Activated naive CD8-positive, alpha-beta T cell treated with anti-CD3 and anti-CD28 coated beads for 36 hours (primary cell): ENCODE results near the gene RMND5B. TPM values are rescaled to one million over a fixed set of nuclear protein-coding genes. Genes with fewer than 3 reads are reported as not detected.

Experiments
- DNase-seq: peaks from one replicate; pipeline ENCODE4 v3.0.0; 2021
- H3K27ac Mint-ChIP-seq: one replicate; pipeline ENCODE4 v1.8.0; 2022; ENCODE audit warnings: mild to moderate bottlenecking, moderate library complexity, mixed read lengths
- H3K27me3 Mint-ChIP-seq: one replicate; pipeline ENCODE4 v1.8.0; 2022; ENCODE audit warnings: mild to moderate bottlenecking, mixed read lengths
- H3K36me3 Mint-ChIP-seq: one replicate; pipeline ENCODE4 v1.8.0; 2021; ENCODE audit warnings: mild to moderate bottlenecking, mixed read lengths
- H3K4me1 Mint-ChIP-seq: one replicate; pipeline ENCODE4 v1.8.0; 2021; ENCODE audit warnings: mixed read lengths
- H3K4me3 Mint-ChIP-seq: one replicate; pipeline ENCODE4 v1.8.0; 2022; ENCODE audit warnings: mild to moderate bottlenecking, moderate library complexity, mixed read lengths
- H3K9me3 Mint-ChIP-seq: one replicate; pipeline ENCODE4 v1.8.0; 2022; ENCODE audit warnings: mixed read lengths
- total RNA-seq, 2 experiments: library from RNA; stranded (reverse); gene quantifications; one replicate each; pipeline ENCODE4 v1.2.3, GENCODE V29; 2021

The RMND5B gene
- total RNA-seq, 2 experiments from 2014 or later, result 26.2 to 26.7 TPM

DNA sequence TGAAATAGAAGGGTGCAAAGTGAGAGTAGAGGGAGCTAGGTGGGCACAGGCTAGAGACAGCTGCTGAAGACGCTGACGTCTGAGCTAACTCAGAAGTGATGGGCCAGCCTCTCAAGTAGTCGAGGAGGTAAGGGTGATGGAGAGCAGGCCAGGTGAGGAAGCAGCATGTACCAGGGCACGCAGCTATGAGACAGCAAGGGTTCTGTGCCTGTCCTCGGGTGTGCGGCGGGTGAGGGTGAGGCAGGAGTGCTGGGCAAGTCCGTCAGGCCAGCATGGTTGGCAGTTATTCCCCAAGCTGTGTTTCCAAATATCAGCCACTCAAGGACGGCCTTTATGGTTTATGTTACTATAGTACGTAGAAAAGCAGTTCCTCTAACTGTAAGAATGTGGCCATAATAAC lies 6.2 kb downstream of the RMND5B start:
- Mint-ChIP-seq H3K27ac (no peak overlapping the region), H3K27me3 (no peaks in the 10 kb centered on the region), H3K4me1 (peaks cover 20% of the 10 kb centered on the region), H3K36me3 (peaks cover 20% of the 10 kb centered on the region), H3K4me3 (no peak overlapping the region), H3K9me3 (no peaks in the 10 kb centered on the region)
- DNase-seq, result no peak

DNA sequence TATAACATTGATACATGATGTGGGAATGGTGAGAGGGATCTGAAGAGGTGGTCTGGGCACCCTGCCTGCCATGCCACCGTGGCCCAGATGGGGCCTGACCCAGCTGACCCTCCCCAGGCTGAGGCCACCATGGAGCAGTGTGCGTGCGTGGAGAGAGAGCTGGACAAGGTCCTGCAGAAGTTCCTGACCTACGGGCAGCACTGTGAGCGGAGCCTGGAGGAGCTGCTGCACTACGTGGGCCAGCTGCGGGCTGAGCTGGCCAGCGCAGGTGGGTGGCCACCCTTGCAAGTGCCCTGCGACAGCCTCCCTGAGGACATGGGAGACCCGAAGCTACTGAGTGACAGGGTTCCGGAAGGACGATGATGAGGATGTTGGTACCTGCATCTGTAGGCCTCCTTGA lies 7.2 kb downstream of the RMND5B start:
- H3K9me3 Mint-ChIP-seq, result no peaks in the 10 kb centered on the region
- H3K36me3 Mint-ChIP-seq, result peaks cover 16% of the 10 kb centered on the region
- no peak overlapping the region for H3K4me3 Mint-ChIP-seq
- H3K27me3 Mint-ChIP-seq, result no peaks in the 10 kb centered on the region
- H3K27ac Mint-ChIP-seq, result no peak overlapping the region
- DNase-seq, result no peak
- peaks cover 16% of the 10 kb centered on the region for H3K4me1 Mint-ChIP-seq

DNA sequence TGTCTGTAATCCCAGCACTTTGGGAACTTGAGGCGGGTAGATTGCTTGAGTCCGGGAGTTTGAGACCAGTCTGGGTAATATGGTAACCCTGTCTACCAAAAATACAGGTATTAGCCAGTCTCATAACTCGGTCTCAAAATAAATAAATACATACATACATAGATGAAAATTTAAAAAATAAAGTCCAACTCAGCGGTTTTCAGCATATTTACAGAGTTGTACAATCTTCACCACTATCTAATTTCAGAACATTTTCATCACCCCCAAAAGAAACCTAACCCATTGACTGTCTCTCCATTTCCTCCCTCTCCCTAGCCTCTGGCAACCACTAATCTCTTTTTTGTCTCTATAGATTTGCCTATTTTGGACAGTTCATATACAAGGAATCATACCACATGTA lies 10.7 kb downstream of the RMND5B start:
- H3K9me3 Mint-ChIP-seq, result no peaks in the 10 kb centered on the region
- no peak overlapping the region for H3K27ac Mint-ChIP-seq
- DNase-seq, result no peak
- peaks cover 17% of the 10 kb centered on the region for H3K4me1 Mint-ChIP-seq
- no peak overlapping the region for H3K4me3 Mint-ChIP-seq
- H3K36me3 Mint-ChIP-seq, result peaks cover 9% of the 10 kb centered on the region
- no peaks in the 10 kb centered on the region for H3K27me3 Mint-ChIP-seq

DNA sequence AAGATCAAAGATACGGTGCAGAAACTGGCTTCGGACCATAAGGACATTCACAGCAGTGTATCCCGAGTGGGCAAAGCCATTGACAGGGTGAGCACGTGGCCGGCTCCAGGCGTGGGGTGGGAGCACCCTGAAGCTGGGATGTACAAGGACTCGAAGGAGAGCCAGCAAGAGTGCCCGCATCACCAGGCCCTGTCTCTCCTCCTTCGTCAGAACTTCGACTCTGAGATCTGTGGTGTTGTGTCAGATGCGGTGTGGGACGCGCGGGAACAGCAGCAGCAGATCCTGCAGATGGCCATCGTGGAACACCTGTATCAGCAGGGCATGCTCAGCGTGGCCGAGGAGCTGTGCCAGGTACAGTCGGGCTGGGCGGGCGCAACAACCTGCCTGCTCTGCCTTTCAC lies 11.8 kb downstream of the RMND5B start:
- peaks cover 9% of the 10 kb centered on the region for H3K36me3 Mint-ChIP-seq
- H3K27ac Mint-ChIP-seq, result peak overlapping the region; percentile 20
- H3K4me1 Mint-ChIP-seq, result peaks cover 15% of the 10 kb centered on the region
- no peaks in the 10 kb centered on the region for H3K9me3 Mint-ChIP-seq
- H3K4me3 Mint-ChIP-seq, result no peak overlapping the region
- DNase-seq, result no peak
- H3K27me3 Mint-ChIP-seq, result no peaks in the 10 kb centered on the region

DNA sequence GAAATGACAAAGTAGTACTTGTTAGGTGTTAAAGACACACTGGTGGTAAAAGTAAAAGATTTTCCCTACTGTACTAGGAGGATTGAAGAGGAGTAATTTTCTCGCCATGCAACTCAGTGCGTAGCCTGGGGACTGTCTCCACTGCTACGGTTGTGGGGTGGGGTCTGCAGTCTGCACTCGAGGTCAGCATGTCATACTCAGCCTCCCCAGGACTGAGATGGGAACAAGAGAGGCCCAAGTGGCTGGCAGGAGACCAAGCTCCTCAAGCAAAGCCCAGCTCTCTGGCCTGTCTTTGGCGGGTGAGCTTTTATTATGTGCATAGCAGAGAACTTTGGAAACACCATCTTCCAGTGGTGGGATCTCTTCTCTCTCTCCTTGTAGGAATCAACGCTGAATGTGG lies 12.4 kb downstream of the RMND5B start:
- Mint-ChIP-seq H3K4me1 (peaks cover 18% of the 10 kb centered on the region), H3K36me3 (peaks cover 12% of the 10 kb centered on the region), H3K27me3 (no peaks in the 10 kb centered on the region), H3K27ac (no peak overlapping the region), H3K9me3 (no peaks in the 10 kb centered on the region), H3K4me3 (no peak overlapping the region)
- DNase-seq, result no peak

DNA sequence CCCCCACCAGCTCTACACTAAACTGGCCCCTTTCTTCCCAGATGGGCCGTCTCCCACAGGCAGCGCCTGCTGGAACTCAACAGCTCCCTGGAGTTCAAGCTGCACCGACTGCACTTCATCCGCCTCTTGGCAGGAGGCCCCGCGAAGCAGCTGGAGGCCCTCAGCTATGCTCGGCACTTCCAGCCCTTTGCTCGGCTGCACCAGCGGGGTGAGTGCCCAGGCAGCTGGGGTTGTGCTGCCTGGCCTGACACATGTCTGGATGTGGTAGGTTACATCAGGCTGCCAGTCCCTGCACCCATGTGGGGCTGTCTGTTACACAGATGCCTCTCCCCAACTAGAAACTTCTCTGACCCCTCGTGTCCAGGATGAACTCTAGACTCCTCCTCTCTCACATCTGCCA lies 13.1 kb downstream of the RMND5B start:
- DNase-seq, result no peak
- Mint-ChIP-seq H3K4me1 (peaks cover 21% of the 10 kb centered on the region), H3K27me3 (no peaks in the 10 kb centered on the region), H3K27ac (peak overlapping the region; percentile 35), H3K36me3 (peaks cover 16% of the 10 kb centered on the region), H3K9me3 (no peaks in the 10 kb centered on the region), H3K4me3 (no peak overlapping the region)

DNA sequence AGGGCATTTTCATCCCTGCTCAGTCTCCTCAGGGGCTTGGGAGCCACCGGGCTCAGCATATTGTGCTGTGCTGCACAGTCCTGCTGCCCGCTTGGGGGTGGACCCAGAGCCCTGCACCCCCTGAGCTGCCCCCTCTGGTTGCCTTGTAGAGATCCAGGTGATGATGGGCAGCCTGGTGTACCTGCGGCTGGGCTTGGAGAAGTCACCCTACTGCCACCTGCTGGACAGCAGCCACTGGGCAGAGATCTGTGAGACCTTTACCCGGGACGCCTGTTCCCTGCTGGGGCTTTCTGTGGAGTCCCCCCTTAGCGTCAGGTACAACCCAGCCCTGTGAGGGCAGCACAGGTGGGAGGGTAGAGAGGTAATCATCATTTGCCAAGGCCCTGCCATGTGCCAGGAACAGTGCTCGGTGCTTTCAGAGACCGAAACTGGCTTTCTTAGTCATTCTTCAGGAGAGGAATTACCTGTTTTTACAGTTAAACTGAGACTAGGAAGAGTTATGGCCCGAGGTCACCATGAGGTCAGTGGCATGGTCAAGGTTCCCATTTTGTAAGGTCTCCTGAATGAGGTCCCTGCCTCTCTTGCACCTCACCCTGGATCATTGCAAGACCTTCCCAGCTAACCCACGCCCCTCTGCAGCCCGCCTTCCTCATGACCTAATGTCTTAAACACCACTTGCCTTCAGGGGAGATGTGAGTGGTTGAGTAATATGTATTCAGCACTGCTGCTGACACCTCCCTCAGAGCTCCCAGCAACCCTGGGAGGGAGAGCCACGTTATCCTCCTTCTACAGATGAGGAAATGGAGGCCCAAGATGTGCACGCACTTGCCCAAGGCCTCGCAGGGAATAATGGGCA lies 15.4 kb downstream of the RMND5B start:
- Mint-ChIP-seq H3K4me3 (no peak overlapping the region), H3K27ac (peak overlapping the region; percentile 47), H3K27me3 (no peaks in the 10 kb centered on the region), H3K9me3 (no peaks in the 10 kb centered on the region), H3K4me1 (peaks cover 40% of the 10 kb centered on the region), H3K36me3 (peaks cover 30% of the 10 kb centered on the region)
- peak; percentile 73 for DNase-seq

DNA sequence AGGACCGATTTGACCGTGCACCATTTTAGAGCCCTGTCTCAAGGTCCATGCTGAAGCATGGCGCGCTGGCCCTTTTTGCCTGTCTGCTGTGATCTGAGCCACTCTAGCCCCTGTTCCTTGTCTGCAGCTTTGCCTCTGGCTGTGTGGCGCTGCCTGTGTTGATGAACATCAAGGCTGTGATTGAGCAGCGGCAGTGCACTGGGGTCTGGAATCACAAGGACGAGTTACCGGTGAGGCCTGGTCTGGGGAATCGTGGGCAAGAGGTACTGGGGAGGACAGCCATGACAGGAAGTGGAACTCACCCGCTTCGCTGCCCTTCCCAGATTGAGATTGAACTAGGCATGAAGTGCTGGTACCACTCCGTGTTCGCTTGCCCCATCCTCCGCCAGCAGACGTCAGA lies 16.6 kb downstream of the RMND5B start:
- Mint-ChIP-seq H3K4me3 (no peak overlapping the region), H3K27me3 (no peaks in the 10 kb centered on the region), H3K9me3 (no peaks in the 10 kb centered on the region), H3K27ac (peak overlapping the region; percentile 10), H3K4me1 (peaks cover 50% of the 10 kb centered on the region), H3K36me3 (peaks cover 39% of the 10 kb centered on the region)
- no peak for DNase-seq

DNA sequence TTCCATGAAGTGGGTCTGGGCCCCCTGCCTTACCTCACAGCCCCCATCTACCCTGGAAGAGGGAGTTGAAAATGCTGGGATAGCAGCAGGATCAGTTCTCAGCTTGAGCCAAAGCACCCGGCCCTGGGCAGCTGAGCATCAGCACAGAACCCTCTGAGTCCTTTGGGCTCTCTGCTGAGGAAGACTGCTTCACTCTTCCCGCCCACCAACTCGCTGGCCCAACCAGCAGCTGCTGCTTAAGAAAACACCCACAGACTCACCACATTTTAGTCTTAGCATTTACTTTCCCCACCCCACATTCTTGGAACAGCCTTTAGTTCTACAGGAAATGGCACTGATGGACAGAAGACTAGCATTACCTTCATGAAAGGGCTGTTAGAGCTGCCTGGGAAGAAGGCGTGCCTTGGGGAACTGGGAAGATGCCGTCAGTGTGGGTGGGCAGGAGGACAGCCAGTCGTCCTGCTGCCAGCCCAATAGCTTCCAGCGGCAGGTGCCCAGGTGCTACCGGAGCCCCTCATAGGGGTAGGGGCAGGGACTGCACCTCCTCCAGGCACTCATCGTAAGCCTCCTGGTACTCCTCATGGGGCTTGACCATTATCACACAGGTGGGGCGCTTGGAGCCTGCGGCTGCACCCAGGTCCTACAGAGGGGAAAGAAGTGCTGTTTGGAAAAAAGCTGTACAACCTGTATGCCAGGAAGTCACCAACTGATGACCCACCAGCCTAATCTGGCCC lies 18.6 kb downstream of the RMND5B start:
- Mint-ChIP-seq H3K36me3 (peaks cover 44% of the 10 kb centered on the region), H3K4me3 (peak overlapping the region; percentile 45), H3K9me3 (no peaks in the 10 kb centered on the region), H3K4me1 (peaks cover 55% of the 10 kb centered on the region), H3K27me3 (no peaks in the 10 kb centered on the region), H3K27ac (peak overlapping the region; percentile 86)
- peak; percentile 47 for DNase-seq

DNA sequence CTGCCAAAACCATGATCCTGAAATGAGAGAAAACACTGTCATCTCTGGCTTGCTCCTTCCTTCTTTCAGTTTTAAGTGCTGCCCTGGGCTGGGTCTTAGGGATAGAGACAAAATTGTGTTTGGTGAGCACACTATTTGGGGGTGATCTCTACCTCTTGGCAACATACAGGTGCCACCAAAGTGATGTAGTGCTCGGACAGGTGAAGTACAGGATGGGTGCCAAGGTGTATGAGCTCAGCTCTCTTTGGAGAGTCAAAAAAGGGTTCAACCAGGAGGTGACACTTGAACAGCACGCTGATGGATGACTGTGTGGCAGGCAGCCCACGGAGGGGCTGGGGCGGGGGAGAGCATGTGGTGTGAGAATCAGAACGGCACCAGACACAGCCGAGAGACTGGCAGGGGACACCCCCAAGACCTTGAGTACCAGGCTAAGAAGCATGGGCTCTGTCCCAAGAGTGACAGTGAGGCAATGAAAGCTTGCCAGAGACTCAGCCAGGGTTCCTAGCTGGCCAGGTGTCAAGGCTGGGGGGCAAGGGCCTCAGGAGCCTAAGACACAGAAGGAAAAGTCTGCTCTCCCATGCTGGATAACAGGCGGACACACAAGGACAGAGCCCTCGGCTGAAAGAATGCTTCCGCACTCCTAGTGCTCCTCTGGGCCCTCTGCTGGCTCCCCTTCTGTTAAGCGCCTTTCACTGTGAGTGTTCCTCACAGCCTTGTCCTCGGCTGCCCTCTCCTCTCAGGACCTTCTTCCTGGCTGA lies 20.3 kb downstream of the RMND5B start:
- Mint-ChIP-seq H3K27ac (peak overlapping the region; percentile 94), H3K4me3 (peak overlapping the region; percentile 95), H3K36me3 (peaks cover 44% of the 10 kb centered on the region), H3K27me3 (no peaks in the 10 kb centered on the region), H3K4me1 (peaks cover 50% of the 10 kb centered on the region), H3K9me3 (no peaks in the 10 kb centered on the region)
- no peak for DNase-seq

DNA sequence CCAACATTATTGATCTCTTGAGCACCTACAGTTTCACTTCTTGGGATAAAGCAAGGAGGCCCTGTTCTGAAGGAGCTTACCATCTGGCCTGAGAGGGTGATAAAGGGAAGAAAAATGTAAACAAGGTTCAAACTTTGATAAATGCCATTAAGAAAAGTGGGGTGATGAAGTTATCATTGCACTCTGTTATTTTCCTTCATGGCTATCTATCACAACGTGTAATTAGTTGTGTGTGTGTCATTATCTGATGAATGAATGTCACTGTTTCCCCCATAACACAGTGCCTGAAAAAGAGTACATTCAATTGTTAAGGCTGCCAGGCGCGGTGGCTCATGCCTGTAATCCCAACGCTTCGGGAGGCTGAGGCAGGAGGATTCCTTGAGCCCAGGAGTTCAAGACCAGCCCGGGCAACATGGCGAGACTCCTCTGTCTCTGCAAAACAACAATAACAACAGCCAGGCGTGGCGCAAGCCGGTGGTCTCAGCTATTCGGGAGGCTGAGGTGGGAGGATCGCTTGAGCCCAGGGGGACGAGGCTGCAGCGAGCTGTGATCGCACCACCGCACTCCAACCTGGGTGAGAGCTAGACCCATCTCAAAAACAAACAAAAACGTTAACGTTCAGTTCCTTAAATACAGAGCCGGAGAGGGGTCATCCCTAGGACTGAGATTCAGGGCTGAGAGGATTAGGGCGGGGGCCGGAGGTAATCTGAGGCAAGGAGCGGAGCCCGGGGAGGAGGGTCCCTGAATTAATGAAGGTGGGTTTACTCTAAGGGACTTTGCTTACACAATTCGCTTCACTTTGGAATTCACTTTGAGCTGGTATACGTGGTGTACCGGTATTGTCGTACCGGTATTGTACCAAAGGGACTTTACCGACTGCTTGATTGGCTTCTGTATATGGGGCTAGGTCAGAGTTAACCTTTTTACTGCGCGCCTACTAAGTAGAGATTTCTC lies 22.0 kb downstream of the RMND5B start:
- Mint-ChIP-seq H3K4me1 (peaks cover 45% of the 10 kb centered on the region), H3K4me3 (peak overlapping the region; percentile 95), H3K27ac (peak overlapping the region; percentile 94), H3K36me3 (peaks cover 44% of the 10 kb centered on the region), H3K9me3 (no peaks in the 10 kb centered on the region), H3K27me3 (no peaks in the 10 kb centered on the region)
- DNase-seq, result no peak

DNA sequence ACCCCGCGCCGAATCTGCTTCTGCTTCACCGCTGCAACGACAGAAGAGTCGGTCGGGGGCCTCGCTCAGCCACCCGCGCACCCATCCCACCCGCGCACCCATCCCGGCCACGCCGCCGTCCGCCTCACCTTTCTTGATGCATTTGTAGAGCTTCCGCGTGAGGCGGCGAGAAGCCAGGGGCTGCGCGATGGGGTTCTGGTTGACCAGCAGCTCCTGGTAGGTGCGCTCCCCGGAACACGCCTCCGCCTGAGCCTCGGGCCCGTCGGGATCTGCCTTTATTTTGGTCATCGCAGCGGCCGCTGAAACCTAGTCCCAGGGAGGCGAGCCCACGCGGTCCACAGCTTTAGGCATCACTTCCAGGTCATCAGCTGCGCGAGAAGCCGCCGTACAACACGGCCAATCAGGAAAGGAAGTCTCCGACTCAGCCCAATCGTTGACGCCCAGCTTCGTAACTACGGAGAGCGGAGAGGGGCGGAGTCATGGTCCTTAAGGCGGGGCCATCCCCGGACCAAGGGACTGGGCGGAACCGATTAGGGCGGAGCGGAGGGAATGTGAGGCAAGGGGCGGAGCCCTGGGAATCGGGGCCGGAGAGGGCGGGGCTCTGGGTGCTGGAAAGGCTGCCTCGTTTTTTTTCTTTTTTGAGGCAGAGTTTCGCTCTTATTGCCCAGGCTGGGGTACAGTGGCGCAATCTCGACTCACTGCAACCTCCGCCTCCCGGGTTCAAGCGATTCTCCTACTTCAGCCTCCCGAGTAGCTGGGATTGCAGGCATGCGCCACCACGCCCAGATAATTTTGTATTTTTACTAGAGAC lies 22.9 kb downstream of the RMND5B start, which contains the start of gene NHP2:
TSS of gene NHP2 (minus strand) at position 356 of the 811 bp plus-strand sequence. CDS start at position 288, 68 bp downstream.
- peaks cover 41% of the 10 kb centered on the region for H3K4me1 Mint-ChIP-seq
- H3K4me3 Mint-ChIP-seq, result peak within 1 kb of the TSS; percentile 95
- no peaks in the 10 kb centered on the region for H3K9me3 Mint-ChIP-seq
- no peaks in the 10 kb centered on the region for H3K27me3 Mint-ChIP-seq
- H3K27ac Mint-ChIP-seq, result peak within 1 kb of the TSS; percentile 94
- DNase-seq, result peak; percentile 98
- H3K36me3 Mint-ChIP-seq, result peaks cover 37% of the 10 kb centered on the region

DNA sequence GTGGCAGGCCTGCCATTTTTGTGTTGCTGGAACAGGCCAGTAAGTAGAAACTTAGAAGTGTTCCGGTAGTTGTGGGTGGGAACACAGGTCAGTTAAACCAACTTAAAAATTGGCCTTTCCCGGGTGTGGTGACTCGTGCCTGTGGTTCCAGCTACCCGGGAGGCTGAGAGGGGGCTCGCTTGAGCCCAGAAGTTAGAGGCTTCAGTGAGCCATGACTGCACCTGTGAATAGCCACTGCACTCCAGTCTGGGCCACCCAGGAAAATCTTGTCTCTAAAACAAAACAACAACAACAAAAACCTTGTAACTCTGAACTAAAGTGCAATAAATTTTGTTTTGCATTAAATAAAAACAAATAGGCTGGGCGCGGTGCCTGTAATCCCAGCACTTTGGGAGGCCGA lies 24.3 kb downstream of the RMND5B start:
- DNase-seq, result no peak
- no peak overlapping the region for H3K27ac Mint-ChIP-seq
- H3K27me3 Mint-ChIP-seq, result no peaks in the 10 kb centered on the region
- peaks cover 29% of the 10 kb centered on the region for H3K36me3 Mint-ChIP-seq
- no peak overlapping the region for H3K4me3 Mint-ChIP-seq
- no peaks in the 10 kb centered on the region for H3K9me3 Mint-ChIP-seq
- peaks cover 28% of the 10 kb centered on the region for H3K4me1 Mint-ChIP-seq
